Neural cell (in vitro differentiated cells): ENCODE results near the gene SP7. TPM values are rescaled to one million over a fixed set of nuclear protein-coding genes. Genes with fewer than 3 reads are reported as not detected.

ENCODE experiments used
- H2AFZ ChIP-seq: fragments of 200-600, 300-800 bp; sonication (generic), shearing (Covaris generic); 2 replicates; pipeline ENCODE4 v1.6.0; 2014; ENCODE audit warnings: low read depth, mild to moderate bottlenecking, antibody characterized with exemption, low read length, moderate library complexity
- H3F3A ChIP-seq: fragments of 200-600 bp; shearing (Covaris generic); 2 replicates; pipeline ENCODE4 v1.6.1; 2016; ENCODE audit warnings: mild to moderate bottlenecking, moderate library complexity, mixed read lengths, antibody characterized with exemption, low read length; ENCODE audit not compliant: insufficient read depth, poor library complexity, severe bottlenecking
- H3K27ac ChIP-seq: fragments of 200-600, 300-800 bp; sonication (generic), shearing (Covaris generic); 2 replicates; pipeline ENCODE4 v1.5.1; 2014; ENCODE audit warnings: mild to moderate bottlenecking, low read length, moderate library complexity
- H3K27me3 ChIP-seq: fragments of 300-800, 200-600 bp; sonication (generic), shearing (Covaris generic); 2 replicates; pipeline ENCODE4 v1.6.0; 2014; ENCODE audit warnings: mild to moderate bottlenecking, low read depth, low read length, moderate library complexity; ENCODE audit not compliant: insufficient read depth
- H3K36me3 ChIP-seq: fragments of 300-800, 200-600 bp; sonication (generic), shearing (Covaris generic); 2 replicates; pipeline ENCODE4 v1.5.1; 2014; ENCODE audit warnings: mild to moderate bottlenecking, antibody characterized with exemption, low read length, moderate library complexity; ENCODE audit not compliant: insufficient read depth
- H3K4me2 ChIP-seq: fragments of 300-800, 200-600 bp; sonication (generic), shearing (Covaris generic); 2 replicates; pipeline ENCODE4 v1.6.0; 2014; ENCODE audit warnings: mild to moderate bottlenecking, low read length
- H3K4me3 ChIP-seq: fragments of 300-800, 200-600 bp; sonication (generic), shearing (Covaris generic); 2 replicates; pipeline ENCODE4 v1.5.1; 2014; ENCODE audit warnings: mild to moderate bottlenecking, low read length, moderate library complexity
- H3K79me2 ChIP-seq: fragments of 200-600 bp; shearing (Covaris generic); replicated peaks from 2 replicates; pipeline ENCODE4 v1.6.0; 2014; ENCODE audit warnings: mild to moderate bottlenecking, low read length, moderate library complexity; ENCODE audit not compliant: insufficient read depth
- H3K9ac ChIP-seq: fragments of 300-800, 200-600 bp; sonication (generic), shearing (Covaris generic); 2 replicates; pipeline ENCODE4 v1.6.1; 2016; ENCODE audit warnings: mild to moderate bottlenecking, low read length, mixed read lengths
- H3K9me2 ChIP-seq: fragments of 200-600 bp; shearing (Covaris generic); 2 replicates; pipeline ENCODE4 v1.6.1; 2016; ENCODE audit warnings: mild to moderate bottlenecking, low read length, mixed read lengths; ENCODE audit not compliant: insufficient read depth
- H3K9me3 ChIP-seq: fragments of 200-600, 300-800 bp; sonication (generic), shearing (Covaris generic); 2 replicates; pipeline ENCODE4 v1.6.1; 2016; ENCODE audit warnings: mild to moderate bottlenecking, mixed run types, low read length, moderate library complexity, mixed read lengths
- H4K20me1 ChIP-seq: fragments of 200-600 bp; shearing (Covaris generic); 2 replicates; pipeline ENCODE4 v1.6.1; 2016; ENCODE audit warnings: mild to moderate bottlenecking, mixed run types; ENCODE audit not compliant: insufficient read depth
- EP300 ChIP-seq: fragments of 450-650 bp; conservative IDR thresholded peaks from 2 replicates; pipeline ENCODE4 v1.6.1; 2014; ENCODE audit warnings: antibody characterized with exemption, mild to moderate bottlenecking, moderate library complexity; ENCODE audit not compliant: poor library complexity, severe bottlenecking
- EZH2 ChIP-seq: fragments of 200-600, 300-800 bp; shearing (Covaris generic), sonication (generic); IDR thresholded peaks from 2 replicates; pipeline ENCODE4 v1.6.1; 2014; ENCODE audit warnings: antibody characterized with exemption, low read length, borderline replicate concordance, mild to moderate bottlenecking; ENCODE audit not compliant: insufficient read depth, poor library complexity, severe bottlenecking
- MXI1 ChIP-seq: fragments of 450-650 bp; conservative IDR thresholded peaks from 2 replicates; pipeline ENCODE4 v1.6.1; 2014; ENCODE audit warnings: antibody characterized with exemption, mild to moderate bottlenecking; ENCODE audit not compliant: poor library complexity, severe bottlenecking
- POLR2AphosphoS5 ChIP-seq: IDR thresholded peaks from 2 replicates; pipeline ENCODE4 v1.6.1; 2012
- RAD21 ChIP-seq: fragments of 450-650 bp; conservative IDR thresholded peaks from 2 replicates; pipeline ENCODE4 v1.6.1; 2014; ENCODE audit warnings: antibody characterized with exemption, mild to moderate bottlenecking, moderate library complexity
- SMC3 ChIP-seq: fragments of 450-650 bp; conservative IDR thresholded peaks from 2 replicates; pipeline ENCODE4 v1.6.1; 2014; ENCODE audit warnings: antibody characterized with exemption, mild to moderate bottlenecking, moderate library complexity; ENCODE audit not compliant: poor library complexity
- TAF1 ChIP-seq: IDR thresholded peaks from 2 replicates; pipeline ENCODE4 v1.6.1; 2012; ENCODE audit warnings: low read depth
- polyA plus RNA-seq: library from polyadenylated mRNA; depleted of rRNA; stranded (reverse); fragments of >200 nt; gene quantifications from 2 replicates; pipeline ENCODE4 v1.2.3, GENCODE V29; 2014
- TF ChIP-seq, protein P1 (sequence below): IDR thresholded peaks from 2 replicates; pipeline ENCODE4 v1.6.1; 2012; ENCODE audit warnings: borderline replicate concordance
- TF ChIP-seq, protein P2 (sequence below): fragments of 450-650 bp; IDR thresholded peaks from 2 replicates; pipeline ENCODE4 v1.5.1; 2014; ENCODE audit warnings: antibody characterized with exemption, mild to moderate bottlenecking, moderate library complexity; ENCODE audit not compliant: poor library complexity, severe bottlenecking

SP7 gene
- polyA plus RNA-seq, 1 donor from 2014 or later = not detected

DNA sequence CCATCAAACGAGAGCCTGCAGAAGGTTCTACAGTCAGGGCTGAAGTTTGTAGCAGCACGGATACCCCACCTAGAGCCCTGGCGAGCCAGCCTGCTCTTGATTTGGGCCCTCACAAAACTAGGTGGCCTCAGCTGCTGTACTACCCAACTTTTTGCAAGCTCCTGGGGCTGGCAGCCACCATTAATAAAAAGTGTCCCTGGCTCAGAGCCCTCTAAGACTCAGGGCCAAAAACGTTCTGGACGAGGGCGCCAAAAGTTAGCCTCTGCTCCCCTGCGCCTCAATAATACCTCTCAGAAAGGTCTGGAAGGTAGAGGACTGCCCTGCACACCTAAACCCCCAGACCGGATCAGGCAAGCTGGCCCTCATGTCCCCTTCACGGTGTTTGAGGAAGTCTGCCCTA lies 49.7 kb downstream of the SP7 start:
- Histone ChIP-seq H3K9me3 (no peaks in the 10 kb centered on the region), H3K4me3 (no peak overlapping the region), H4K20me1 (no peaks in the 10 kb centered on the region), H3K79me2 (no peaks in the 10 kb centered on the region), H3K9ac (no peak overlapping the region), H3K27me3 (no peaks in the 10 kb centered on the region), H3K27ac (no peak overlapping the region), H3K36me3 (no peaks in the 10 kb centered on the region), H3K9me2 (no peaks in the 10 kb centered on the region), H3F3A (no peaks in the 10 kb centered on the region), H3K4me2 (no peak overlapping the region), H2AFZ (no peak overlapping the region)
- TF ChIP-seq, protein P1, sequence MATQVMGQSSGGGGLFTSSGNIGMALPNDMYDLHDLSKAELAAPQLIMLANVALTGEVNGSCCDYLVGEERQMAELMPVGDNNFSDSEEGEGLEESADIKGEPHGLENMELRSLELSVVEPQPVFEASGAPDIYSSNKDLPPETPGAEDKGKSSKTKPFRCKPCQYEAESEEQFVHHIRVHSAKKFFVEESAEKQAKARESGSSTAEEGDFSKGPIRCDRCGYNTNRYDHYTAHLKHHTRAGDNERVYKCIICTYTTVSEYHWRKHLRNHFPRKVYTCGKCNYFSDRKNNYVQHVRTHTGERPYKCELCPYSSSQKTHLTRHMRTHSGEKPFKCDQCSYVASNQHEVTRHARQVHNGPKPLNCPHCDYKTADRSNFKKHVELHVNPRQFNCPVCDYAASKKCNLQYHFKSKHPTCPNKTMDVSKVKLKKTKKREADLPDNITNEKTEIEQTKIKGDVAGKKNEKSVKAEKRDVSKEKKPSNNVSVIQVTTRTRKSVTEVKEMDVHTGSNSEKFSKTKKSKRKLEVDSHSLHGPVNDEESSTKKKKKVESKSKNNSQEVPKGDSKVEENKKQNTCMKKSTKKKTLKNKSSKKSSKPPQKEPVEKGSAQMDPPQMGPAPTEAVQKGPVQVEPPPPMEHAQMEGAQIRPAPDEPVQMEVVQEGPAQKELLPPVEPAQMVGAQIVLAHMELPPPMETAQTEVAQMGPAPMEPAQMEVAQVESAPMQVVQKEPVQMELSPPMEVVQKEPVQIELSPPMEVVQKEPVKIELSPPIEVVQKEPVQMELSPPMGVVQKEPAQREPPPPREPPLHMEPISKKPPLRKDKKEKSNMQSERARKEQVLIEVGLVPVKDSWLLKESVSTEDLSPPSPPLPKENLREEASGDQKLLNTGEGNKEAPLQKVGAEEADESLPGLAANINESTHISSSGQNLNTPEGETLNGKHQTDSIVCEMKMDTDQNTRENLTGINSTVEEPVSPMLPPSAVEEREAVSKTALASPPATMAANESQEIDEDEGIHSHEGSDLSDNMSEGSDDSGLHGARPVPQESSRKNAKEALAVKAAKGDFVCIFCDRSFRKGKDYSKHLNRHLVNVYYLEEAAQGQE = no peak
- TF ChIP-seq SMC3 (no peak), RAD21 (no peak), EP300 (no peak), POLR2AphosphoS5 (no peak), EZH2 (no peak), MXI1 (no peak), TAF1 (no peak)
- TF ChIP-seq, protein P2, sequence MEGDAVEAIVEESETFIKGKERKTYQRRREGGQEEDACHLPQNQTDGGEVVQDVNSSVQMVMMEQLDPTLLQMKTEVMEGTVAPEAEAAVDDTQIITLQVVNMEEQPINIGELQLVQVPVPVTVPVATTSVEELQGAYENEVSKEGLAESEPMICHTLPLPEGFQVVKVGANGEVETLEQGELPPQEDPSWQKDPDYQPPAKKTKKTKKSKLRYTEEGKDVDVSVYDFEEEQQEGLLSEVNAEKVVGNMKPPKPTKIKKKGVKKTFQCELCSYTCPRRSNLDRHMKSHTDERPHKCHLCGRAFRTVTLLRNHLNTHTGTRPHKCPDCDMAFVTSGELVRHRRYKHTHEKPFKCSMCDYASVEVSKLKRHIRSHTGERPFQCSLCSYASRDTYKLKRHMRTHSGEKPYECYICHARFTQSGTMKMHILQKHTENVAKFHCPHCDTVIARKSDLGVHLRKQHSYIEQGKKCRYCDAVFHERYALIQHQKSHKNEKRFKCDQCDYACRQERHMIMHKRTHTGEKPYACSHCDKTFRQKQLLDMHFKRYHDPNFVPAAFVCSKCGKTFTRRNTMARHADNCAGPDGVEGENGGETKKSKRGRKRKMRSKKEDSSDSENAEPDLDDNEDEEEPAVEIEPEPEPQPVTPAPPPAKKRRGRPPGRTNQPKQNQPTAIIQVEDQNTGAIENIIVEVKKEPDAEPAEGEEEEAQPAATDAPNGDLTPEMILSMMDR = no peak

DNA sequence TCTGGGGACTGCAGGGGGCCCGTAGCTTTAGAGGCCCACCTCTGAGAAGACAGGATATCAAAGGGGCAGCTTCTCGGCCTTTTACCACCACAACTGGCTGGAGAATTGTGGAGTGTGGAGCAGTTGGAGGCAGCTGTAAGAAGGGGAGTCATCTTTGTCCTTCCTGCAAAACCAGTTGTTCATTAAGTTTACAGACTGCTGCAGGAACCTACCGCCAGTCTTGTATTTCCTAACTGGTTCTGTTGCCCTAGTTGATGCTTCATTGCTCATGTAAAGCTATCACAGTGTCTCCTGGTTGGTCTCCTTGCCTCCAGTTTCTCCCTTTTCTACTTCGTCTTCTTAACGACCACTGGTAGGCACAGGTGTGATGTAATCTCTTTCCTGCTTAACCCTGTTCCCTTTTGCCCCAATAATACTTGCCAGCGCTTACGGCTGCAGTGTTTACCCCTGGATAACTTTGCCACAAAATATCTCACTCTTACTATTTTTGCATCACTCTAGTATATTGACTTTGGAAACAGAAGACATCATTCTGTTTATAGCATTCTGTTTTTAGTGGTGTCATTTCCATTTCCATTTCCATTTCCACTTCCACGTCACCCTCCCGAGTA lies 56.2 kb downstream of the SP7 start:
- Histone ChIP-seq H3K27me3 (no peaks in the 10 kb centered on the region), H3K4me2 (no peak overlapping the region), H3K36me3 (no peaks in the 10 kb centered on the region), H3K4me3 (no peak overlapping the region), H3K9ac (no peak overlapping the region), H3K79me2 (no peaks in the 10 kb centered on the region), H3K9me3 (no peaks in the 10 kb centered on the region), H4K20me1 (no peaks in the 10 kb centered on the region), H3K9me2 (no peaks in the 10 kb centered on the region), H3F3A (no peaks in the 10 kb centered on the region), H3K27ac (no peak overlapping the region), H2AFZ (no peak overlapping the region)
- TF ChIP-seq, protein P2 = no peak
- TF ChIP-seq POLR2AphosphoS5 (no peak), MXI1 (no peak), SMC3 (no peak), RAD21 (no peak), TAF1 (no peak), EP300 (no peak), EZH2 (no peak)
- TF ChIP-seq, protein P1 = no peak
